Transverse colon (tissue), 4 donors: Measurements from ENCODE around the gene FOXL3. TPM values are rescaled to one million over a fixed set of nuclear protein-coding genes. Genes with fewer than 3 reads are reported as not detected.

Experiments
- DNase-seq: peaks from one replicate; pipeline ENCODE4 v3.0.0-alpha.2; 2019
- H3K27ac ChIP-seq, 4 donors: fragments of 200-600 bp; sonication (generic); 2 replicates each; pipeline ENCODE4 v1.5.1; 2016 to 2018; ENCODE audit warnings: inconsistent platforms in 4 of 4
- H3K27me3 ChIP-seq: fragments of 200-600 bp; sonication (generic); 2 replicates; pipeline ENCODE4 v1.5.1; 2017; ENCODE audit warnings: inconsistent platforms
- H3K36me3 ChIP-seq, 4 donors: fragments of 200-600 bp; sonication (generic); 2 replicates each; pipeline ENCODE4 v1.5.1; 2017 to 2019; ENCODE audit warnings: inconsistent platforms in 4 of 4
- H3K4me1 ChIP-seq, 4 donors: fragments of 200-600 bp; sonication (generic); 2 replicates each; pipeline ENCODE4 v1.5.1; 2017 to 2020; ENCODE audit warnings: inconsistent platforms in 4 of 4
- H3K4me3 ChIP-seq, 4 donors: fragments of 200-600 bp; sonication (generic); 1 replicate in 1 of 4; 2 replicates in 3 of 4; pipeline versions ENCODE4 v1.5.1 to v1.6.1; 2017 to 2019; ENCODE audit warnings: inconsistent platforms in 4 of 4
- H3K9me3 ChIP-seq, 2 donors: fragments of 200-600 bp; sonication (generic); 2 replicates each; pipeline ENCODE4 v1.5.1; 2017 to 2019; ENCODE audit warnings: inconsistent platforms in 2 of 2
- CTCF ChIP-seq, 5 experiments: fragments of 200-600 bp in 3 of 5; fragments of 450-650 bp in 2 of 5; sonication (generic) in 3 of 5; IDR thresholded peaks; 1 replicate in 2 of 5; 2 replicates in 3 of 5; pipeline ENCODE4 v1.5.1; 2016 to 2017; ENCODE audit warnings: antibody characterized with exemption in 5 of 5, inconsistent platforms in 3 of 5, mild to moderate bottlenecking in 2 of 5, moderate library complexity in 1 of 5
- EP300 ChIP-seq: sonication (generic); formaldehyde crosslinking; IDR thresholded peaks from one replicate; pipeline ENCODE4 v1.6.1; 2017; ENCODE audit warnings: antibody characterized with exemption, low read depth
- POLR2A ChIP-seq: fragments of 450-650 bp; IDR thresholded peaks from one replicate; pipeline ENCODE4 v1.6.1; 2016; ENCODE audit warnings: antibody characterized with exemption, mild to moderate bottlenecking, moderate library complexity
- POLR2AphosphoS5 ChIP-seq, 3 donors: sonication (generic); formaldehyde crosslinking; IDR thresholded peaks; one replicate each; pipeline ENCODE4 v1.6.1; 2016; ENCODE audit warnings: antibody characterized with exemption in 3 of 3
- WGBS, 2 donors: methylation state at CpG; one replicate each; pipeline ENCODE4 v1.1.5; 2018; ENCODE audit warnings: low coverage in 1 of 2; 5-methylcytosine and 5-hydroxymethylcytosine counted together
- in situ Hi-C, 4 donors: fragments of 200-750 bp; cut with MboI; loops; one replicate each; pipeline versions ENCODE4 v1.15.0 to v1.15.1; 2017; ENCODE audit warnings: low sequenced_read_pairs in 3 of 4, low pct_ligation_motif_present in 1 of 4, low pct_unique_long_range_greater_than_20kb in 1 of 4
- intact Hi-C: fragments of 100-400 bp; cut with DNase I; formaldehyde crosslinking; loops from one replicate; pipeline ENCODE4 v1.15.1; 2023; ENCODE audit warnings: low total_unique reads
- total RNA-seq, 4 donors: library from RNA; depleted of rRNA; stranded (reverse); fragments of >200 nt; gene quantifications; one replicate each; pipeline ENCODE4 v1.1.0, GENCODE V29; 2016

Gene FOXL3
- total RNA-seq, 4 donors from 2014 or later = not detected

- intact Hi-C loops (no loop called here), in situ Hi-C loops (no loop called here)
- Histone ChIP-seq H3K27ac (no peak overlapping the region), H3K4me3 (no peak overlapping the region), H3K9me3 (no peaks in the 10 kb centered on the region), H3K4me1 (peaks cover 0 to 11% (median 5%) of the 10 kb centered on the region in 4 donors), H3K27me3 (peaks cover 14% of the 10 kb centered on the region), H3K36me3 (no peaks in the 10 kb centered on the region)
- TF ChIP-seq EP300 (no peak), CTCF (IDR thresholded peaks at IDR 0.05) (no peak), POLR2A (no peak), POLR2AphosphoS5 (IDR thresholded peaks at IDR 0.05) (no peak)
- DNase-seq = no peak
- 81% methylated on average over 15 of the region's 15 CpGs; no CpG with 5 or more reads in 1 of the 2 donors for WGBS, 2 donors
Measured at GRCh38 chr7:298375-298702, 8.4 kb downstream of the FOXL3 start.

- 81 to 88% methylated on average over 8 to 13 of the region's 13 CpGs for WGBS, 2 donors
- intact Hi-C loops (no loop called here), in situ Hi-C loops (no loop called here)
- H3K36me3 ChIP-seq = no peaks in the 10 kb centered on the region
- H3K4me1 ChIP-seq = peaks cover 0 to 11% (median 5%) of the 10 kb centered on the region in 4 donors
- TF ChIP-seq EP300 (no peak), POLR2AphosphoS5 (IDR thresholded peaks at IDR 0.05) (no peak), CTCF (IDR thresholded peaks at IDR 0.05) (no peak), POLR2A (no peak)
- no peak overlapping the region for H3K4me3 ChIP-seq
- no peaks in the 10 kb centered on the region for H3K9me3 ChIP-seq
- DNase-seq = no peak
- peaks cover 12% of the 10 kb centered on the region for H3K27me3 ChIP-seq
- H3K27ac ChIP-seq = no peak overlapping the region
Measured at GRCh38 chr7:298743-299142, 8.8 kb downstream of the FOXL3 start.

GRCh38 chr7:299169-299568 is 9.2 kb downstream of the FOXL3 start:
- DNase-seq = no peak
- TF ChIP-seq CTCF (IDR thresholded peaks at IDR 0.05) = no peak
- no peak for TF ChIP-seq POLR2AphosphoS5 (IDR thresholded peaks at IDR 0.05)
- no peak for TF ChIP-seq EP300
- no peak for TF ChIP-seq POLR2A
- Histone ChIP-seq H3K27me3 (peaks cover 12% of the 10 kb centered on the region), H3K36me3 (no peaks in the 10 kb centered on the region), H3K9me3 (no peaks in the 10 kb centered on the region), H3K4me1 (peaks cover 0 to 7% (median 3%) of the 10 kb centered on the region in 4 donors), H3K4me3 (no peak overlapping the region), H3K27ac (no peak overlapping the region)
- WGBS, 2 donors = 90% methylated on average over 15 of the region's 15 CpGs; no CpG with 5 or more reads in 1 of the 2 donors
- in situ Hi-C loops = no loop called here
- intact Hi-C loops = no loop called here

- in situ Hi-C loops = no loop called here
Measured at GRCh38 chr7:299628-300027, 9.7 kb downstream of the FOXL3 start.

More at GRCh38 chr7:299628-300027, 9.7 kb downstream of the FOXL3 start:
- TF ChIP-seq CTCF (IDR thresholded peaks at IDR 0.05) (no peak), POLR2AphosphoS5 (IDR thresholded peaks at IDR 0.05) (no peak), POLR2A (no peak), EP300 (no peak)
- no peak for DNase-seq
- H3K27ac ChIP-seq = no peak overlapping the region
- H3K36me3 ChIP-seq = no peaks in the 10 kb centered on the region
- peaks cover 10% of the 10 kb centered on the region for H3K27me3 ChIP-seq
- peaks cover 0 to 2% (median under 1%) of the 10 kb centered on the region in 4 donors for H3K4me1 ChIP-seq
- H3K9me3 ChIP-seq = no peaks in the 10 kb centered on the region
- no peak overlapping the region for H3K4me3 ChIP-seq
- intact Hi-C loops = no loop called here
- WGBS, 2 donors = 92% methylated on average over 16 of the region's 16 CpGs; no CpG with 5 or more reads in 1 of the 2 donors
